ENCODE data around the gene RELN. TPM values are rescaled to one million over a fixed set of nuclear protein-coding genes. Genes with fewer than 3 reads are reported as not detected.
"Not testable (repeated sequence)": the region's sequence is repeated elsewhere in the genome, so short reads cannot be mapped to it uniquely, and the experiment has no call there.

Gene RELN
- total and polyA plus RNA-seq, 2 donors (not counting 1 experiment from before 2014, with no cell fraction given), result not detected

DNA sequence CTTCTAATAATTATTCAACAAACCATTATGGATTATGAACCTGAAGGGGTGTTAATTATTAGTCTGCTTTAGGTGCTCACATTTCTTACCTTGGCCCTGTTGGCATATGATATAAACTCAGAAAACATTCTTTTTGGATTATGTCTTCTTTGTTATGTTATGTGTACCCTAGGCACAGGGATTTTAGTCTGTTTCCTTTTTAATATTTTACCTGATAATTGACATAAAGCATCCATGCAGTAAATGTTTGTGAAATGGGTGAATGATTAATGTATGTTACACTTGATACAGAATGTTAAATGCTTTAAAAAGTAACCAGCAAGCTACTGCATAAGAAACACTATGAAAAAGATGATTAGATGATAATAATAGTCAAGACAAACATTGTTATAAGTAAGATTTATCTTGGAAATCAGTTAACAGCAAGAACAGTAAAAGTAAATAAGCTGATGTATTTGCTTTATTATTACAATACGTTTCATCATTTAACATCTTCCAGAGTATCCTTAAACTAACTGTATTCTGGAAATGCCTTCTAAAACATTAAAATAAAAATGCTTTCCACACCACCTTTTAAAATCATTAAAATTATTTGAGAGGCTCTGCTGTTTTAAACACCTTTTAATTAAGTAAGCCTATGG is 204.7 kb downstream of the RELN start:
- peaks cover 6% of the 10 kb centered on the region for H3K27me3 Mint-ChIP-seq
- no CpG with 5 or more reads among the region's 1 CpG for WGBS (ENCODE audit: insufficient coverage)
- H3K9ac ChIP-seq (ENCODE audit: low read length), result no peak overlapping the region
- POLR2A ChIA-PET, result no interaction called here
- H3K4me1 ChIP-seq (ENCODE audit: control insufficient read depth in 2 of 2, insufficient read depth in 2 of 2, low read length in 2 of 2), result no peaks in the 10 kb centered on the region
- H3K36me3 ChIP-seq (replicated peaks in 1 of 2; ENCODE audit: control extremely low read depth in 1 of 2, control insufficient read depth in 1 of 2, extremely low read depth in 1 of 2, insufficient read depth in 2 of 2, low read length in 1 of 2), result no peaks in the 10 kb centered on the region
- no peaks in the 10 kb centered on the region for H4K20me1 ChIP-seq (ENCODE audit: control insufficient read depth, insufficient read depth, low read length, poor library complexity, severe bottlenecking)
- intact Hi-C loops (cut with micrococcal nuclease), result no loop called here
- H3K4me3 ChIP-seq (ENCODE audit: control extremely low read depth in 1 of 5, extremely low read depth in 1 of 5, insufficient read depth in 1 of 5, low read depth in 2 of 5, low read length in 4 of 5), result no peak overlapping the region
- no peak overlapping the region for H3K27ac ChIP-seq (ENCODE audit: low read length in 2 of 2)
- no peaks in the 10 kb centered on the region for H3K9me3 ChIP-seq (ENCODE audit: control extremely low read depth in 1 of 3, control insufficient read depth in 2 of 3, insufficient read depth in 1 of 3, low read length in 2 of 3)
- ATAC-seq (ENCODE audit: low read depth) (no peak), DNase-seq (no peak)
- H3K4me1 Mint-ChIP-seq, result no peaks in the 10 kb centered on the region
- CTCF ChIA-PET, result interaction anchor here (0.6 kb wide), 1 partner anchor 20 kb away, joined by 3 read pairs; no protein-coding TSS in a partner anchor
- TF ChIP-seq, protein P1, sequence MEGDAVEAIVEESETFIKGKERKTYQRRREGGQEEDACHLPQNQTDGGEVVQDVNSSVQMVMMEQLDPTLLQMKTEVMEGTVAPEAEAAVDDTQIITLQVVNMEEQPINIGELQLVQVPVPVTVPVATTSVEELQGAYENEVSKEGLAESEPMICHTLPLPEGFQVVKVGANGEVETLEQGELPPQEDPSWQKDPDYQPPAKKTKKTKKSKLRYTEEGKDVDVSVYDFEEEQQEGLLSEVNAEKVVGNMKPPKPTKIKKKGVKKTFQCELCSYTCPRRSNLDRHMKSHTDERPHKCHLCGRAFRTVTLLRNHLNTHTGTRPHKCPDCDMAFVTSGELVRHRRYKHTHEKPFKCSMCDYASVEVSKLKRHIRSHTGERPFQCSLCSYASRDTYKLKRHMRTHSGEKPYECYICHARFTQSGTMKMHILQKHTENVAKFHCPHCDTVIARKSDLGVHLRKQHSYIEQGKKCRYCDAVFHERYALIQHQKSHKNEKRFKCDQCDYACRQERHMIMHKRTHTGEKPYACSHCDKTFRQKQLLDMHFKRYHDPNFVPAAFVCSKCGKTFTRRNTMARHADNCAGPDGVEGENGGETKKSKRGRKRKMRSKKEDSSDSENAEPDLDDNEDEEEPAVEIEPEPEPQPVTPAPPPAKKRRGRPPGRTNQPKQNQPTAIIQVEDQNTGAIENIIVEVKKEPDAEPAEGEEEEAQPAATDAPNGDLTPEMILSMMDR (IDR thresholded peaks at IDR 0.05), result no peak
- no peak for TF ChIP-seq EZH2 (IDR thresholded peaks at IDR 0.05; ENCODE audit: borderline replicate concordance, insufficient read depth, low read depth, low read length, poor library complexity, severe bottlenecking)
- H3K9me3 Mint-ChIP-seq (ENCODE audit: insufficient read depth), result no peaks in the 10 kb centered on the region
- no peak overlapping the region for H3K27ac Mint-ChIP-seq
- H3K79me2 ChIP-seq (ENCODE audit: control insufficient read depth, insufficient read depth, low read length), result no peaks in the 10 kb centered on the region
- no peak overlapping the region for H3K4me3 Mint-ChIP-seq
- peaks cover 0 to 3% (median 0%) of the 10 kb centered on the region in 4 experiments for H3K27me3 ChIP-seq (replicated peaks in 1 of 4; ENCODE audit: control extremely low read depth in 1 of 4, control insufficient read depth in 3 of 4, insufficient read depth in 4 of 4, low read length in 3 of 4)
- H3K4me2 ChIP-seq (replicated peaks; ENCODE audit: low read depth, low read length, poor library complexity, severe bottlenecking), result no peak overlapping the region
- no peak overlapping the region for H2AFZ ChIP-seq (ENCODE audit: insufficient read depth, low read depth, low read length, poor library complexity, severe bottlenecking)

DNA sequence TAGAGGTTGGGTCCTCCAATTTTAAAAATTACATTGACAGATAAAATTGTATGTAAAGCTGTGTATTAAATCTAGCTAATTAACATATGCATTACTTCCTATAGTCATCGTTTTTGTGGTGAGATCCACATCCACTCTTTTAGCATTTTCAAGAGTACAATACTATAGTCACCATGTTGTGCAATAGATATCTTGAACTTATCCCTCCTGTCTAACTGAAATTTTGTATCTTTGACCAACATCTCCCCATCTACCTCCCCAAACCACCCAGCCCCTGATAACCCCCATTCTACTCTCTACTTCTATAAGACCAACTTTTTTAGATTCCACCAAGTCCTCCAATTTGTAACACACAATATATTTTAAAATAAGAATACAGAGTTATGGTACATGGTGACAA is 208.0 kb downstream of the RELN start:
- no peaks in the 10 kb centered on the region for H3K4me1 Mint-ChIP-seq
- Histone ChIP-seq H3K79me2 (ENCODE audit: control insufficient read depth, insufficient read depth, low read length) (no peaks in the 10 kb centered on the region), H3K9me3 (ENCODE audit: control extremely low read depth in 1 of 3, control insufficient read depth in 2 of 3, insufficient read depth in 1 of 3, low read length in 2 of 3) (no peaks in the 10 kb centered on the region), H3K4me2 (replicated peaks; ENCODE audit: low read depth, low read length, poor library complexity, severe bottlenecking) (no peak overlapping the region), H3K4me3 (ENCODE audit: control extremely low read depth in 1 of 5, extremely low read depth in 1 of 5, insufficient read depth in 1 of 5, low read depth in 2 of 5, low read length in 4 of 5) (no peak overlapping the region), H3K36me3 (replicated peaks in 1 of 2; ENCODE audit: control extremely low read depth in 1 of 2, control insufficient read depth in 1 of 2, extremely low read depth in 1 of 2, insufficient read depth in 2 of 2, low read length in 1 of 2) (no peaks in the 10 kb centered on the region), H3K9ac (ENCODE audit: low read length) (no peak overlapping the region), H2AFZ (ENCODE audit: insufficient read depth, low read depth, low read length, poor library complexity, severe bottlenecking) (no peak overlapping the region), H3K4me1 (ENCODE audit: control insufficient read depth in 2 of 2, insufficient read depth in 2 of 2, low read length in 2 of 2) (no peaks in the 10 kb centered on the region), H3K27me3 (replicated peaks in 1 of 4; ENCODE audit: control extremely low read depth in 1 of 4, control insufficient read depth in 3 of 4, insufficient read depth in 4 of 4, low read length in 3 of 4) (peaks cover 0 to 3% (median 0%) of the 10 kb centered on the region in 4 experiments), H3K27ac (ENCODE audit: low read length in 2 of 2) (no peak overlapping the region), H4K20me1 (ENCODE audit: control insufficient read depth, insufficient read depth, low read length, poor library complexity, severe bottlenecking) (no peaks in the 10 kb centered on the region)
- no peak for TF ChIP-seq EZH2 (IDR thresholded peaks at IDR 0.05; ENCODE audit: borderline replicate concordance, insufficient read depth, low read depth, low read length, poor library complexity, severe bottlenecking)
- TF ChIP-seq, protein P1 (IDR thresholded peaks at IDR 0.05), result no peak
- peaks cover 8% of the 10 kb centered on the region for H3K27me3 Mint-ChIP-seq
- H3K27ac Mint-ChIP-seq, result no peak overlapping the region
- ChIA-PET POLR2A (no interaction called here), CTCF (no interaction called here)
- no peak overlapping the region for H3K4me3 Mint-ChIP-seq
- intact Hi-C loops (cut with micrococcal nuclease), result no loop called here
- no peaks in the 10 kb centered on the region for H3K9me3 Mint-ChIP-seq (ENCODE audit: insufficient read depth)
- ATAC-seq (ENCODE audit: low read depth), result no peak
- DNase-seq, result no peak
- no CpG with 5 or more reads among the region's 1 CpG for WGBS (ENCODE audit: insufficient coverage)

DNA sequence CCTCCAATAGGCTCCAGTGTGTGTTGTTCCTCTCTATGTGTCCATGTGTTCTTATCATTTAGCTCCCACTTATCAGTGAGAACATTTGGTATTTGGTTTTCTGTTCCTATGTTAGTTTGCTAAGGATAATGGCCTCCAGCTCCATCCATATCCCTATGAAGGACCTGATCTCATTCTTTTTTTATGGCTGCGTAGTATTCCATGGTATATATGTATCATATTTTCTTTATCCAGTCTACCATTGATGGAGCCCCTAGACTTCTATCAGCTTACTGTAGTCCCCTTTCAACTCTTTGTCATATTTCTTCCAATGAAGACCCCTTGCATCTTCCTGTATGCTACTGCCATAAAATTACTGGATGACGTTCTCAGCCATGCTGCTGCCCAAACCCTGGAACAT is 208.9 kb downstream of the RELN start:
- H3K4me3 Mint-ChIP-seq; POLR2A ChIA-PET; H3K27ac ChIP-seq (ENCODE audit: low read length in 2 of 2); H3K9me3 ChIP-seq (ENCODE audit: control extremely low read depth in 1 of 3, control insufficient read depth in 2 of 3, insufficient read depth in 1 of 3, low read length in 2 of 3); H4K20me1 ChIP-seq (ENCODE audit: control insufficient read depth, insufficient read depth, low read length, poor library complexity, severe bottlenecking); H3K4me3 ChIP-seq (ENCODE audit: control extremely low read depth in 1 of 5, extremely low read depth in 1 of 5, insufficient read depth in 1 of 5, low read depth in 2 of 5, low read length in 4 of 5); H3K27me3 ChIP-seq (replicated peaks in 1 of 4; ENCODE audit: control extremely low read depth in 1 of 4, control insufficient read depth in 3 of 4, insufficient read depth in 4 of 4, low read length in 3 of 4); H3K9ac ChIP-seq (ENCODE audit: low read length); ATAC-seq (ENCODE audit: low read depth); H3K4me1 ChIP-seq (ENCODE audit: control insufficient read depth in 2 of 2, insufficient read depth in 2 of 2, low read length in 2 of 2); H3K4me1 Mint-ChIP-seq; H3K27me3 Mint-ChIP-seq; CTCF ChIA-PET; DNase-seq; H3K36me3 ChIP-seq (replicated peaks in 1 of 2; ENCODE audit: control extremely low read depth in 1 of 2, control insufficient read depth in 1 of 2, extremely low read depth in 1 of 2, insufficient read depth in 2 of 2, low read length in 1 of 2); H3K4me2 ChIP-seq (replicated peaks; ENCODE audit: low read depth, low read length, poor library complexity, severe bottlenecking); H3K27ac Mint-ChIP-seq; H3K9me3 Mint-ChIP-seq (ENCODE audit: insufficient read depth); intact Hi-C loops (cut with micrococcal nuclease); H2AFZ ChIP-seq (ENCODE audit: insufficient read depth, low read depth, low read length, poor library complexity, severe bottlenecking); H3K79me2 ChIP-seq (ENCODE audit: control insufficient read depth, insufficient read depth, low read length): not testable (repeated sequence)
- 100% methylated on average over 1 of the region's 2 CpGs for WGBS (ENCODE audit: insufficient coverage)

All from B cell (primary cell).